HG03108 (cell line): Measurements from ENCODE around the gene KCNQ5.
A peak's percentile ranks its signal among the peaks of the same experiment; 100 is the strongest.
"Not testable (repeated sequence)": the region's sequence is repeated elsewhere in the genome, so short reads cannot be mapped to it uniquely, and the experiment has no call there.

Experiments used
- ATAC-seq: cut with Tn5 transposase; IDR thresholded peaks from one replicate; pipeline ENCODE4 v1.9.1; 2021; ENCODE audit warnings: moderate library complexity; ENCODE audit not compliant: unreplicated experiment

Gene KCNQ5

GRCh38 chr6:72946774-72947173, 324.9 kb downstream of the KCNQ5 start:
- no peak for ATAC-seq

- no peak for ATAC-seq
Measured at GRCh38 chr6:72947534-72947933, 325.7 kb downstream of the KCNQ5 start.

DNA sequence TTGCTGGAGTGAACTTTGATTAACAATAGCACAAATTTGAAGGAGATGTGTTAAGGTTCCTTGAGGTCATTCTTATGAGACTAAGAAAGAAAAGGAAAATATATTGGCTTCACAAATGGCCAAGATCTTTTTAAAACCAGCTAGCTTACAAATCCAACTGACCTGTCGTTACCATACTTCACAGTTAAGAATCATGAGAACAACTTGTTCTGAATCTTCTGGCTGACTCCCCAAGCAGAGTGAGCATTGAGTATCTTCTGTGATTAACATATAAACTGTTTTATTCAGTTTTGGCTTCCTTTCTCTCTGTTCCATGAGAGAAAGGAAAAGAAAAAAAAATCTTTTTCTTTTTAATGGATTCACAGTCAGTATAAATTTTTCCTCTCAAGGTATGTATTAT, 326.3 kb downstream of the KCNQ5 start:
- no peak for ATAC-seq

DNA sequence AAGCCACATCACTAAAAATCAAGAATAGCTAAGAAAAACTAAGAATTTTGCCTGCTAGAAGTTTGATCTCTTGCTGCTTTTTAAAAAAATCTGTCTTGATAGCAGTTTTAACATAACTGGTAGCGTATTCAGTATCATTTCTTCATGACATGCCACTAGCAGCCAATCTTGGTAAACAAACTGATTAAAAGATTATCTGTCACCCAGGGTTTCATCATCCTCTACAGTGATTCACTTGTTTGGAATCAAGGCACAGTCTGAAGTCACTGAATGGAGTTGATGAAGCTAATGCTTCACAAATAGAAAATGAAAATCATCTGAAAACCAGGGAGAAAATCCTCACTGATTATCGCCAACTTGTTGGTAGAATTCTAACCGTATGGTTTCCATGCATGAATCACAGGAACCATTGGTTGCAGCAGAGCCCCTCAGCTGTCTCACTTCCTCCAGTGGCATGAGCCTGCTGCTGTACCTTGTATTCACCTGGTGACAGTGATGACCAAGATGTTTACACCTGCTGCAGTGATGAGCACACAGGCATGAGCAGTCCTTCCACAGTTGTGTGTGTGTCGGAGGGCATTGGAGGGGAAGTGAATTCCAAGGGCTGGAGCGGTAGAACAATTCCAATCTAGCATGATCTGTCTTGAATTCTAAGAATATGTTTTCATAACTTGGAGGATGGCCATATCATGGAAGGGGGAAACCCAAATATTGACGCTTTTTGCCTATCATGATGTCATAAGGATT, 328.4 kb downstream of the KCNQ5 start:
- no peak for ATAC-seq

DNA sequence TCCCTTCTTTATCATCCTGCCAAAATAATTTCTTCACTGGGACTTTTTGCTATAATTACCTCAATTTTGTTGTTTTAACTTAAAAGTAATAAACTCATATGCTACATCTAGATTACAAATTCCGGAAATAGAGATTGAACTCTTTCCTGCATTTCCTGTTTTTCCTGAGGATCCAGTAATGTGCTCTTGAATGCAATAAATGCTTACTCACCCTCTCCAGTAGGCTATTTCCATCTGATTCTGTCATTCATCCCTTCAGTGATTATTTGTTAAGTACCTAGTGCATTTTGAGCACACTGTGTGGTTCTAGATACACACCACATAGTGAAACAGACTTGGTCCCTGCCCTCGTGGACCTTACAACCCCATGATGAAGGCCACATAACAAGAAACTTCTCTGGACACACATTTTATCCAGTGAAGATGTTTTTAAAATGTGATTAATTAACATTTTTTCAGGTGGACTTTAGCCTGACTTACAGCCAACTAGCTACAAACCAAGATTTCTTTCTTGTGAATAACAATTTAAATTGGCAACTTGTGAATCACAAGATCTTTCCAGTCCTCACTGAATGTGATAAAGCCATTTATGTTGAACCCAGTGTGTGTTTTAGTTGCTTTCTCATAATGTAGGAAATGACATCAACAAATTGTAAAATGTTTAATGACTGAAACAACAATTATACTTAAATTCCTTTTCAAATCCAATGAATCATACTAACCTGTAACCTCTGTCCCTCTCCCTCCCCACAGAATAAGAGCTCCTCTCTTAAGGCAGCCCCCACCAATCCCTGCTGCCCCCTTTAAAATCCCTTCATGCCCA, 331.2 kb downstream of the KCNQ5 start:
- ATAC-seq, result no peak

GRCh38 chr6:72953971-72954381, 332.1 kb downstream of the KCNQ5 start:
- no peak for ATAC-seq

DNA sequence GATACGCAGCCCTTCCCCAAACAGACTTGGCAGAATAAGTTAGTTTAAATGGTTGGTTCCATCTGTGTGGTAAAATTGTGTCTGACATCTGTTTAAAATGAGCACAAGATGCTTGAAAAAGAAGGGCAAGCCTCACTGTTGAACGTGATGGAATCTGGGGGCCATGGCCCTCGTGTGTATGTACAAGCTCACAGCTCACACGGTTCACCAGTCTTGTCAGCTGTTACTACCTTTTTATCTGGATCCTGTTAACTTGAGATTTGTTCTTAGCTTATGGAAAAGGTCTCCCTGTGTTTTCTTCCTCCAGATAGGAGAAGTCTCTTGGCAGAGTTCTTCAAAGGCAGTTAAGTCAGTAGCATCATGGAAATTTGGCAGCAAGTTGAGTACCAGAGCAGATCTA, 332.9 kb downstream of the KCNQ5 start:
- ATAC-seq, result no peak

GRCh38 chr6:72955666-72956065, 333.8 kb downstream of the KCNQ5 start:
- no peak for ATAC-seq

- no peak for ATAC-seq
Measured at GRCh38 chr6:72956272-72956671, 334.4 kb downstream of the KCNQ5 start.

DNA sequence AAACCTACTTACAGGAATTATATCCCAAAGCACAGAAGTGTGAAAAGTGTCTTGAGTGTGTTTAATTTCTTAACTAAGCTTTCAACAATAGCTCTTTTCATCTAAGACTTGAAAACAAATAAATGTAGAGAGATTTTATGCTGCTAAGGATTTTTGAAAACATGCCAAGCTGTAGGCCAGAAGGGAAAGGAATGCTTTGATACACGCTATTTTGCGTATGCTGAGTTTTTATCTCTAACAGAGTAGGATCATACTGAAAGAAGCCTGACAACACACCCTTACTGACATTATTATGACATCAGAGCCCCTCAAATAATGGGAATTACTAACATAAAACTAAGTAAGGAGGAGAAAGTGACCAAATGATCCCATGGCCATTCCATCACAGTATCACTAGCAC, 338.0 kb downstream of the KCNQ5 start:
- no peak for ATAC-seq

- ATAC-seq, result no peak
Measured at GRCh38 chr6:72963946-72964345, 342.1 kb downstream of the KCNQ5 start.

DNA sequence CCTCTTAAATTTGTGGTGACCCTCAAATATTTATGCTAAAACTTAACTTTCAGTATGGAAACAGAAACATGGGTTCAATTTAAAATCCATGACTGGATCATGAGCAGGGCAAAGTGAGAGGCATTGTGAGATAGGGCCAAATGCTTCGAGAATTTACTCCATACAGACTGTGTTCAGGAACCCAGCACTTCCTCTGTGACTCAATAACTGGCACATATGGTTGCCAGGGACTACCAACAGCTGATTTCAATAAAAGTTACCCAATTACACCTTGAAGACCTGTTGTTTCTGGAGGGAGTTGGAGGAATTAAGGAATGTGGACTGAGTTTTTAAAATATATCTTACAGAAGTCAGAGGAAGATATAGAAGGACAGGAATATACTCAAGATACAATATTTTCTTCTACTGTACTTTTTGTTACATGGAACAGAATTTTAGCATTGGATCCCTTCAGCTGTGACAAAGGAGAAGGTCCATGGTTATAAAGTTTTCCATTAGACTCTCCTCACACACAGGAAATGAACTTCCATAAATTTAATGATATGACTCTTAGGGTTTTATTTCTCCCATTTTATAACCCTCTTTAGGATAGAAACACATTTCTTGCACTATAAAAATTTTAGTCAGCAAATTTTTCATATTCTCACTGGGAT, 344.9 kb downstream of the KCNQ5 start:
- ATAC-seq, result no peak

- ATAC-seq, result no peak
Measured at GRCh38 chr6:72967329-72967728, 345.5 kb downstream of the KCNQ5 start.

DNA sequence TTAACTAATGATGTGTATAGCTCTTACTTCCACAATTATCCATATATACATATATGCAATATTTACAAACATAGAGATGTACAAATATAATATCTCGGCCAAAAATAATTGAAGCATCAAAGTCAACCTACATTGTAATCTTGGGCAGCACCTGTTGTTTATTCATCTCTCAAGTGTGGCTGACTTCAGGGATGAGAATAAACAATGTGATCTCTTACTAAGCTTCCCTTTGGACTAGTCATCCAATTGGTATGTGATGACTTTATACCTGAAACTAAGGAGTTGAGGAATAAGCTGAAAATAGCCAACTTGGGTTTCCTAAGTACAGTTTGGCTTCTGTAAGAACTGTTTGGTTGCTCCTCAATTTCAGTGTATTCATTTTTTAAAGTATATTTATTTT, 346.8 kb downstream of the KCNQ5 start:
- no peak for ATAC-seq

DNA sequence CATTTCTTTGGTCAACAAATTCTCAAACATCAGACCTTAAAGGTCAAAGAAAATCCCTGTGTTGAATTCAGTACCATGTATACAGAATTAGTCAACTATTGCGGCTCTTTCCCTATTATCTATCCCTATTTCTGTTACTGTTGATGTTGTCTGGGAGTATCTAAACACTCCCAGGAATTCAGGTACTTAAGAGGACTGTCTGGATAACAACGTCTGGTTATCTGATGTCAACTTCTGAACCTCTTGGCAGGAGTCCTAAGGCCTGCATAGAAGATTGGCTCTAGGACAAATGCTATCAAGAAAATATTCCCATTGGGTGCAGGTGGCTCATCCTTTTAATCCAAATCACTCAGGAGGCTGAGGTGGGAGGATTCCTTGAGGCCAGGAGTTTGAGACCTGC, 347.8 kb downstream of the KCNQ5 start:
- no peak for ATAC-seq

DNA sequence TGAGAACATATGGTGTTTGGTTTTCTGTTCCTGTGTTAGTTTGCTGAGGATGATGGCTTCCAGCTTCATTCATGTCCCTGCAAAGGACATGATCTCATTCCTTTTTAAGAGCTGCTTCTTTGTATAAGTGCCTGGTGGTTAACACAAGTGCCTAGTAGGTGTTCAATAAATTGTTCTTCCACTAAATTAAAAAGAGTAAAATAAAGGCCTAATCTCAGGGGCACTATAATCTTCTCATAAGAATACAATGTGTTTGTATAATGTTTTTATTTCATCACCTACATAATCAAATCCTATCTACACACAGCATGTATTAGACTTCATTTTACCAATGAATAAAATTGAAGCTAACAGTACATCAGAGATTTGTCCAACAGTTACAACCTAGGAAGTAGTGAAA, 350.7 kb downstream of the KCNQ5 start:
- ATAC-seq, result no peak

DNA sequence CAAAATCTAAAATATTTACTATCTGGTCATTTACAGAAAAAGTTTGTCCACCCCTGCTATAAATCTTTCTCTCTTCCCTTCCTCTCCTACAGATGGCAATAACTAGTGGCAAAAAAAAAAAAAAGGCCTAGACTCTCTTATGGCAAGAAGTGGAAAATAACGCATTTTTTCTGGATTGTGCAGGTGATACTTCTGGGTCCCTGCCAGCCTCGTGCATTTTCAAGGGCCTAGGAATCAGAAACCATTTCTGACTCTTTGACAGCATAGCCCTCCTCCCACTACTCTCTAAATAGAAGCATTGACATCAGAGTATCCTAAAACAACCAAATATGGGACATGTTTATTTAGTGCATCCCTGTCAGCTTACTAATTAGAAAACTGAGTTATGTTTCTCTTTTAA, 352.4 kb downstream of the KCNQ5 start:
- ATAC-seq, result no peak

DNA sequence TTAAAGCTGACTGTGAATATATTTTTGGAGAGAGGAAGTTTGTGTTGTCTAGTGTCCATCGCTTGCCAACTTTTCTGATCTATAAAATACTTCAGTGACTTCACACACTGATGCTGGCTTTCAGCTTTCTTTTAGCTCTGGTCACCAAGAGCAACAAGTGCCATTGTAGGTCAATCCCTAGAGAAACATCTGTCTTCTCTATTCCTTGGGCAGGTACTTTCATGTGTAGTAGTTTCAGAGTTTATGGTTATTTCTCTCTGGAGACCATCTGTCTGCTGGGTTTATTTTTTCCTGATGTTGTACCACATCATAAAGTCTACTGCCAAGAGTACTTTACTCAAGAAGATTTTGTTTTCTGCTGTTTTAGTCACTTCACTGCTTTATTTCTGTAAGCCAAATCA, 353.5 kb downstream of the KCNQ5 start:
- ATAC-seq, result peak; percentile 50

- ATAC-seq, result no peak
Measured at GRCh38 chr6:72976484-72976883, 354.6 kb downstream of the KCNQ5 start.

DNA sequence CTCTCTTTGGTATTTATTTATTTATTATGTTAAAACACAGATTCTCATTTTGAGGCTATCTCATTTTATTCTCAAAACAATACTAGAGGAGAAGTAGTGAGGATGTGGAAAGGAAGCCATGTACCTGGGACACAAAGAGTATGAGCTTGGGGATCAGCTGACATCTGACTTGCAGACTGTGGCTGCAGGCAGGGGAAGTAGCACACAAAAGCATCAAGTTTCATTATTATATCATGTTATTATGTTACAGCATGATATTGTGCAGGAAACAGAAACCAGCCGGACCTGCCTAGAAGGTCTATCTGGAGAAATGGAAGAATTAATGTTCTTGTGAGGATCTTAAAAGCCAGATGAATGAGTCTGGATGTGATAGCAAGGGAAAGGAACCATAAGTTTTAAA, 355.2 kb downstream of the KCNQ5 start:
- ATAC-seq, result peak; percentile 71

GRCh38 chr6:72978808-72979207, 356.9 kb downstream of the KCNQ5 start:
- ATAC-seq, result not testable (repeated sequence)
